GM23338 (cell line): Measurements from ENCODE around the gene LASP1NB.
"Not testable (repeated sequence)": the region's sequence is repeated elsewhere in the genome, so short reads cannot be mapped to it uniquely, and the experiment has no call there.

Source experiments
- ATAC-seq: fragments of 200-7000 bp; cut with Tn5 transposase; 3 replicates; pipeline ENCODE4 v1.9.1; 2020
- DNase-seq: peaks from one replicate; pipeline ENCODE4 v3.0.0-alpha.2; 2015; ENCODE audit warnings: low spot score
- H2AFZ ChIP-seq: fragments of 200-600 bp; sonication (generic); 2 replicates; pipeline ENCODE4 v1.8.0; 2016; ENCODE audit warnings: antibody characterized with exemption, mild to moderate bottlenecking, moderate library complexity
- H3F3A ChIP-seq: fragments of 200-600 bp; sonication (generic); replicated peaks from 2 replicates; pipeline ENCODE4 v1.8.0; 2017; ENCODE audit warnings: antibody characterized with exemption, mixed run types, low read depth
- H3K27ac ChIP-seq: fragments of 200-600 bp; sonication (generic); 2 replicates; pipeline ENCODE4 v1.6.1; 2016; ENCODE audit warnings: low read depth
- H3K27me3 ChIP-seq: fragments of 200-600 bp; sonication (generic); 2 replicates; pipeline ENCODE4 v1.8.0; 2016; ENCODE audit warnings: mild to moderate bottlenecking, mixed run types, moderate library complexity; ENCODE audit not compliant: insufficient read depth
- H3K36me3 ChIP-seq: fragments of 200-600 bp; sonication (generic); 2 replicates; pipeline ENCODE4 v1.8.0; 2016; ENCODE audit warnings: mild to moderate bottlenecking; ENCODE audit not compliant: insufficient read depth
- H3K4me1 ChIP-seq: fragments of 200-600 bp; sonication (generic); 2 replicates; pipeline ENCODE4 v1.8.0; 2016; ENCODE audit warnings: mild to moderate bottlenecking, moderate library complexity; ENCODE audit not compliant: insufficient read depth
- H3K4me2 ChIP-seq: fragments of 200-600 bp; sonication (generic); 2 replicates; pipeline ENCODE4 v1.7.1; 2017; ENCODE audit warnings: mixed run types
- H3K4me3 ChIP-seq: fragments of 200-600 bp; sonication (generic); 2 replicates; pipeline ENCODE4 v1.6.1; 2016; ENCODE audit warnings: mixed run types
- H3K79me2 ChIP-seq: fragments of 200-600 bp; sonication (generic); replicated peaks from 2 replicates; pipeline ENCODE4 v1.8.0; 2017; ENCODE audit warnings: mild to moderate bottlenecking; ENCODE audit not compliant: insufficient read depth
- H3K9me2 ChIP-seq: fragments of 200-600 bp; sonication (generic); 2 replicates; pipeline ENCODE4 v1.8.0; 2017; ENCODE audit not compliant: insufficient read depth
- H4K20me1 ChIP-seq: fragments of 200-600 bp; sonication (generic); replicated peaks from 2 replicates; pipeline ENCODE4 v1.8.0; 2017; ENCODE audit warnings: mild to moderate bottlenecking; ENCODE audit not compliant: insufficient read depth
- H3K27ac Mint-ChIP-seq: 2 replicates; pipeline ENCODE4 v1.8.0; 2020; ENCODE audit warnings: inconsistent platforms, mild to moderate bottlenecking, moderate library complexity, mixed read lengths
- H3K27me3 Mint-ChIP-seq: 3 replicates; pipeline ENCODE4 v1.8.0; 2022; ENCODE audit warnings: low read depth, mild to moderate bottlenecking, moderate library complexity, mixed read lengths, inconsistent platforms; ENCODE audit not compliant: insufficient read depth, poor library complexity
- H3K36me3 Mint-ChIP-seq: 3 replicates; pipeline ENCODE4 v1.8.0; 2021; ENCODE audit warnings: low read depth, mild to moderate bottlenecking, inconsistent platforms, moderate library complexity, mixed read lengths
- H3K4me1 Mint-ChIP-seq: 3 replicates; pipeline ENCODE4 v1.8.0; 2020; ENCODE audit warnings: mild to moderate bottlenecking, inconsistent platforms, mixed read lengths
- H3K4me3 Mint-ChIP-seq: 3 replicates; pipeline ENCODE4 v1.8.0; 2021; ENCODE audit warnings: moderate library complexity, mild to moderate bottlenecking, inconsistent platforms, mixed read lengths
- H3K9me3 Mint-ChIP-seq: 3 replicates; pipeline ENCODE4 v1.8.0; 2020; ENCODE audit warnings: moderate library complexity, mild to moderate bottlenecking, inconsistent platforms, mixed read lengths
- ETS1 ChIP-seq: IDR thresholded peaks from 2 replicates; pipeline ENCODE4 v1.6.1; 2016; ENCODE audit warnings: antibody characterized with exemption
- EZH2 ChIP-seq: fragments of 200-600 bp; sonication (generic); IDR thresholded peaks from one replicate; pipeline ENCODE4 v1.8.0; 2017; ENCODE audit warnings: antibody characterized with exemption, mild to moderate bottlenecking, low read depth; ENCODE audit not compliant: unreplicated experiment
- EZH2phosphoT487 ChIP-seq: fragments of 200-600 bp; sonication (generic); IDR thresholded peaks from one replicate; pipeline ENCODE4 v1.8.1; 2018; ENCODE audit warnings: antibody characterized with exemption; ENCODE audit not compliant: unreplicated experiment
- JUNB ChIP-seq: IDR thresholded peaks from one replicate; pipeline ENCODE4 v1.6.1; 2016; ENCODE audit warnings: antibody characterized with exemption; ENCODE audit not compliant: unreplicated experiment
- NANOG ChIP-seq: IDR thresholded peaks from 2 replicates; pipeline ENCODE4 v1.6.1; 2016; ENCODE audit warnings: antibody characterized with exemption, borderline replicate concordance
- POLR2AphosphoS5 ChIP-seq: IDR thresholded peaks from 2 replicates; pipeline ENCODE4 v1.6.1; 2016; ENCODE audit warnings: antibody characterized with exemption, low read depth
- STAT1 ChIP-seq: IDR thresholded peaks from one replicate; pipeline ENCODE4 v1.6.1; 2016; ENCODE audit warnings: antibody characterized with exemption; ENCODE audit not compliant: unreplicated experiment
- ZNF114 ChIP-seq: fragments of 250-450 bp; sonication (Bioruptor Pico); IDR thresholded peaks from 2 replicates; pipeline ENCODE4 v1.5.0; 2020; ENCODE audit warnings: mild to moderate bottlenecking, moderate library complexity
- ZNF331 ChIP-seq: fragments of 250-450 bp; sonication (Bioruptor Pico); IDR thresholded peaks from 2 replicates; pipeline ENCODE4 v1.5.0; 2020; ENCODE audit warnings: low read depth, mild to moderate bottlenecking, moderate library complexity
- TF ChIP-seq, protein P1 (sequence below), 2 experiments: fragments of 200-600 bp in 1 of 2; sonication (generic) in 1 of 2; conservative IDR thresholded peaks; 2 replicates each; pipeline versions ENCODE4 v1.5.1 to v1.6.1; 2016 to 2017; ENCODE audit warnings: antibody characterized with exemption in 2 of 2, low read depth in 2 of 2, mild to moderate bottlenecking in 2 of 2, moderate library complexity in 1 of 2
- TF ChIP-seq, protein P2 (sequence below): IDR thresholded peaks from one replicate; pipeline ENCODE4 v1.6.1; 2018; ENCODE audit warnings: antibody characterized with exemption; ENCODE audit not compliant: unreplicated experiment

The LASP1NB gene

DNA sequence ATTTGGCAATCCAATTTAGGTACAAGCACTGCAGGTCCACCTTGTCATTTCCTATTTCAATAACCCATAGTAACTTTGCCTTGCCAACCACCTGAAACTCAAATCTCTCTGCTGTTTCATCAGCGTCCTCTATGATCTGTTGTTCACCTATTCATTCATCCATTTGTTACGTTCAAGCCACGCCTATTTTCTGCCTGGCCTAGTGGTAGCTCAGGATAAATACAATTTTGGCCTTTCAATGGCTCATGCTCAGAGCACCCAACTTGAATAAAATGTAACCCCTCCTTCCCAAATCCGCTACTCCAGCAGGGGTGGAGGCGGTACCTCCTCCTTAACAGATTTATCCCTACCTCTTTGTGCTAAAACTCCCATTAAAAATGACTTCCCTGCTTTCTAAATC, 45.4 kb downstream of the LASP1NB start (continued):
- TF ChIP-seq ETS1 (no peak), ZNF331 (no peak), NANOG (no peak), EZH2phosphoT487 (no peak), EZH2 (no peak), POLR2AphosphoS5 (no peak), ZNF114 (CRISPR knock-in tag) (no peak), JUNB (no peak), STAT1 (no peak)
- TF ChIP-seq, protein P1, sequence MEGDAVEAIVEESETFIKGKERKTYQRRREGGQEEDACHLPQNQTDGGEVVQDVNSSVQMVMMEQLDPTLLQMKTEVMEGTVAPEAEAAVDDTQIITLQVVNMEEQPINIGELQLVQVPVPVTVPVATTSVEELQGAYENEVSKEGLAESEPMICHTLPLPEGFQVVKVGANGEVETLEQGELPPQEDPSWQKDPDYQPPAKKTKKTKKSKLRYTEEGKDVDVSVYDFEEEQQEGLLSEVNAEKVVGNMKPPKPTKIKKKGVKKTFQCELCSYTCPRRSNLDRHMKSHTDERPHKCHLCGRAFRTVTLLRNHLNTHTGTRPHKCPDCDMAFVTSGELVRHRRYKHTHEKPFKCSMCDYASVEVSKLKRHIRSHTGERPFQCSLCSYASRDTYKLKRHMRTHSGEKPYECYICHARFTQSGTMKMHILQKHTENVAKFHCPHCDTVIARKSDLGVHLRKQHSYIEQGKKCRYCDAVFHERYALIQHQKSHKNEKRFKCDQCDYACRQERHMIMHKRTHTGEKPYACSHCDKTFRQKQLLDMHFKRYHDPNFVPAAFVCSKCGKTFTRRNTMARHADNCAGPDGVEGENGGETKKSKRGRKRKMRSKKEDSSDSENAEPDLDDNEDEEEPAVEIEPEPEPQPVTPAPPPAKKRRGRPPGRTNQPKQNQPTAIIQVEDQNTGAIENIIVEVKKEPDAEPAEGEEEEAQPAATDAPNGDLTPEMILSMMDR (conservative IDR thresholded peaks at IDR 0.05; ENCODE audit: low read depth in 2 of 2) = no peak
- TF ChIP-seq, protein P2, sequence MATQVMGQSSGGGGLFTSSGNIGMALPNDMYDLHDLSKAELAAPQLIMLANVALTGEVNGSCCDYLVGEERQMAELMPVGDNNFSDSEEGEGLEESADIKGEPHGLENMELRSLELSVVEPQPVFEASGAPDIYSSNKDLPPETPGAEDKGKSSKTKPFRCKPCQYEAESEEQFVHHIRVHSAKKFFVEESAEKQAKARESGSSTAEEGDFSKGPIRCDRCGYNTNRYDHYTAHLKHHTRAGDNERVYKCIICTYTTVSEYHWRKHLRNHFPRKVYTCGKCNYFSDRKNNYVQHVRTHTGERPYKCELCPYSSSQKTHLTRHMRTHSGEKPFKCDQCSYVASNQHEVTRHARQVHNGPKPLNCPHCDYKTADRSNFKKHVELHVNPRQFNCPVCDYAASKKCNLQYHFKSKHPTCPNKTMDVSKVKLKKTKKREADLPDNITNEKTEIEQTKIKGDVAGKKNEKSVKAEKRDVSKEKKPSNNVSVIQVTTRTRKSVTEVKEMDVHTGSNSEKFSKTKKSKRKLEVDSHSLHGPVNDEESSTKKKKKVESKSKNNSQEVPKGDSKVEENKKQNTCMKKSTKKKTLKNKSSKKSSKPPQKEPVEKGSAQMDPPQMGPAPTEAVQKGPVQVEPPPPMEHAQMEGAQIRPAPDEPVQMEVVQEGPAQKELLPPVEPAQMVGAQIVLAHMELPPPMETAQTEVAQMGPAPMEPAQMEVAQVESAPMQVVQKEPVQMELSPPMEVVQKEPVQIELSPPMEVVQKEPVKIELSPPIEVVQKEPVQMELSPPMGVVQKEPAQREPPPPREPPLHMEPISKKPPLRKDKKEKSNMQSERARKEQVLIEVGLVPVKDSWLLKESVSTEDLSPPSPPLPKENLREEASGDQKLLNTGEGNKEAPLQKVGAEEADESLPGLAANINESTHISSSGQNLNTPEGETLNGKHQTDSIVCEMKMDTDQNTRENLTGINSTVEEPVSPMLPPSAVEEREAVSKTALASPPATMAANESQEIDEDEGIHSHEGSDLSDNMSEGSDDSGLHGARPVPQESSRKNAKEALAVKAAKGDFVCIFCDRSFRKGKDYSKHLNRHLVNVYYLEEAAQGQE = no peak

DNA sequence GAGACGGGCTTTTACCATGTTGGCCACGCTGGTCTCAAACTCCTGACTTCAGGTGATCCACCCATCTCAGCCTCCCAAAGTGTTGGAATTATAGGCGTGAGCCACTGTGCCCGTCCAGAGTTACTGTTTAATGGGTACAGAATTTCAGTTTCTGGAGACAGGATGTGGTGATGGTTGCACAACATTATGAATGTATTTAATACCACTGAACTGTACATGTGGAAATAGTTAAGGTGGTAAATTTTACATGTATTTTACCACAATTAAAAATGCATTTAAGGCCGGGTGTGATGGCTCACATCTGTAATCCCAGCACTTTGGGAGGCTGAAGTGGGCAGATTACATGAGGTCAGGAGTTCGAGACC, 50.8 kb downstream of the LASP1NB start:
- peaks cover 10% of the 10 kb centered on the region for H3K27me3 Mint-ChIP-seq
- H4K20me1 ChIP-seq, DNase-seq, H3K36me3 ChIP-seq, H3K27me3 ChIP-seq, H3F3A ChIP-seq, H3K27ac Mint-ChIP-seq, H3K36me3 Mint-ChIP-seq, H3K4me1 Mint-ChIP-seq, H3K4me3 ChIP-seq, H2AFZ ChIP-seq, H3K9me2 ChIP-seq, H3K27ac ChIP-seq, H3K4me1 ChIP-seq, H3K4me3 Mint-ChIP-seq, H3K79me2 ChIP-seq, H3K4me2 ChIP-seq, ATAC-seq, H3K9me3 Mint-ChIP-seq: not testable (repeated sequence)
